Measurements from ENCODE around the gene SFT2D3. TPM values are rescaled to one million over a fixed set of nuclear protein-coding genes. Genes with fewer than 3 reads are reported as not detected.

Gene SFT2D3
- total RNA-seq, 1 experiment from 2014 or later = 4.7 TPM

DNA sequence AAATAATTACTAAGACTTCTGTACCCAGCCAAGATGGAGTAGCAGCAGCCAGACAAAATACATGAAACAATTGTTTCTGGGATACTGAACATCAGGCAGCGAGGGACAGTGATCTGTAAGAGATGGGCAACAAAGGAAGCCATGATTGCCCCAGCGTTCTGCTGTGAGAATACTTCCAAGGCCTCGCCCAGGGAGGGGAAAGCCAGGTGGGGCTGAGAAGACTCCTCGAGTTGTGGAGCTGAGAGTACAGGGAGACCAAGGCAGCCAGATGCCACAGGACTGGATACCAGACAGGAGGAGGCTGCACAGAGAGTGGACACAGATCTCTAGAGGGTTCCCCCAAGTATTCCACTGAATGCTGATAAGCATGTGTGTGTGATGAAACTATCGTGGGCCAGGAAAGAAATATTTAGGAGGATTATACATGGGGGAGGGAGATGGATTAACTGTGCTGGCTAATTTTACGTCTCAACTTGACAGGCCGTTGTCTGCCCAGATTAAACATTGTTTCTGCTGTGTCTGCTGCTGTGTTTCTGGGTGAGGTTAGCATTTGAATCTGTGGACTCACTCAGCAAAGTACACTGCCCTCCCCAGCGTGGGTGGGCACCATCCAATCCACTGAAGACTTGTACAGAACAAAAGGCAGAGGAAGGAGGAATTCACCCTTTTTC, 15.8 kb upstream of the SFT2D3 start:
- Histone ChIP-seq H3T11ph (ENCODE audit: low read length) (no peak overlapping the region), H2BK5ac (ENCODE audit: insufficient read length, low read length) (no peak overlapping the region), H3K79me1 (ENCODE audit: insufficient read depth, low read depth, low read length, poor library complexity, severe bottlenecking) (no peaks in the 10 kb centered on the region), H3K27ac (ENCODE audit: insufficient read length, low read depth, low read length) (no peak overlapping the region), H3K23ac (ENCODE audit: insufficient read length, low read depth, low read length) (no peak overlapping the region), H4K20me1 (ENCODE audit: control insufficient read depth, insufficient read depth, insufficient read length) (no peaks in the 10 kb centered on the region), H4K91ac (ENCODE audit: insufficient read length, low read depth, low read length) (no peak overlapping the region), H3K4me2 (ENCODE audit: insufficient read depth, insufficient read length, low read length) (no peak overlapping the region), H3K14ac (ENCODE audit: insufficient read depth, low read length) (no peak overlapping the region), H3K4me1 (ENCODE audit: insufficient read depth, low read length) (no peaks in the 10 kb centered on the region; the same call in 1 of the 2 replicates), H2AK5ac (ENCODE audit: insufficient read length, low read length) (no peak overlapping the region), H3K79me2 (ENCODE audit: insufficient read depth, low read length) (no peaks in the 10 kb centered on the region), H3K4ac (ENCODE audit: low read depth, low read length) (no peak overlapping the region), H2BK15ac (ENCODE audit: low read depth, low read length) (no peak overlapping the region), H2BK120ac (ENCODE audit: low read depth, low read length, poor library complexity, severe bottlenecking) (no peak overlapping the region), H2BK20ac (ENCODE audit: low read depth, low read length, poor library complexity, severe bottlenecking) (no peak overlapping the region), H4K5ac (ENCODE audit: insufficient read length, low read depth, low read length) (no peak overlapping the region), H3K56ac (ENCODE audit: insufficient read length, low read depth, low read length) (no peak overlapping the region), H2AFZ (ENCODE audit: low read length) (no peak overlapping the region), H3K9ac (ENCODE audit: extremely low read depth, insufficient read length, low read length) (no peak overlapping the region), H3K27me3 (ENCODE audit: insufficient read depth, low read length) (no peaks in the 10 kb centered on the region), H2BK12ac (ENCODE audit: insufficient read length, low read depth, low read length) (no peak overlapping the region), H3K23me2 (ENCODE audit: insufficient read length, low read depth, low read length, poor library complexity, severe bottlenecking) (no peaks in the 10 kb centered on the region), H3K18ac (ENCODE audit: insufficient read length, low read depth, low read length) (no peak overlapping the region), H4K8ac (replicated peaks; ENCODE audit: insufficient read length, low read depth, low read length) (no peak overlapping the region), H3K9me3 (ENCODE audit: control insufficient read depth, low read depth, low read length) (peaks cover 5% of the 10 kb centered on the region)
- TF ChIP-seq, protein P1, sequence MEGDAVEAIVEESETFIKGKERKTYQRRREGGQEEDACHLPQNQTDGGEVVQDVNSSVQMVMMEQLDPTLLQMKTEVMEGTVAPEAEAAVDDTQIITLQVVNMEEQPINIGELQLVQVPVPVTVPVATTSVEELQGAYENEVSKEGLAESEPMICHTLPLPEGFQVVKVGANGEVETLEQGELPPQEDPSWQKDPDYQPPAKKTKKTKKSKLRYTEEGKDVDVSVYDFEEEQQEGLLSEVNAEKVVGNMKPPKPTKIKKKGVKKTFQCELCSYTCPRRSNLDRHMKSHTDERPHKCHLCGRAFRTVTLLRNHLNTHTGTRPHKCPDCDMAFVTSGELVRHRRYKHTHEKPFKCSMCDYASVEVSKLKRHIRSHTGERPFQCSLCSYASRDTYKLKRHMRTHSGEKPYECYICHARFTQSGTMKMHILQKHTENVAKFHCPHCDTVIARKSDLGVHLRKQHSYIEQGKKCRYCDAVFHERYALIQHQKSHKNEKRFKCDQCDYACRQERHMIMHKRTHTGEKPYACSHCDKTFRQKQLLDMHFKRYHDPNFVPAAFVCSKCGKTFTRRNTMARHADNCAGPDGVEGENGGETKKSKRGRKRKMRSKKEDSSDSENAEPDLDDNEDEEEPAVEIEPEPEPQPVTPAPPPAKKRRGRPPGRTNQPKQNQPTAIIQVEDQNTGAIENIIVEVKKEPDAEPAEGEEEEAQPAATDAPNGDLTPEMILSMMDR (conservative IDR thresholded peaks at IDR 0.05) = no peak
- Mint-ChIP-seq H3K4me1 (peaks cover 6 to 13% of the 10 kb centered on the region in 2 experiments), H3K27ac (no peak overlapping the region), H3K27me3 (ENCODE audit: low read depth) (peaks cover 9% of the 10 kb centered on the region), H3K4me3 (no peak overlapping the region), H3K36me3 (ENCODE audit: insufficient read depth in 1 of 3, low read depth in 3 of 3) (peaks cover 0 to 11% (median 7%) of the 10 kb centered on the region in 3 experiments; a peak in 3 of 7 replicates), H3K9me3 (peaks cover 22 to 27% of the 10 kb centered on the region in 2 experiments)
- WGBS (ENCODE audit: extremely low coverage, insufficient read length, low lambda C conversion rate) = no CpG with 5 or more reads among the region's 8 CpGs
- DNase-seq = no peak

All from H9 (cell line).